ENCODE data around the gene ABTB1.
A peak's percentile ranks its signal among the peaks of the same experiment; 100 is the strongest.

ABTB1 gene

GRCh38 chr3:127672429-127673190, at the start of gene ABTB1:
Gene ABTB1 (plus strand): TSS chr3:127672952. CDS start chr3:127673026, 74 bp downstream.
- peak; percentile 60 to 73 for DNase-seq

GRCh38 chr3:127624063-127624462, 48.7 kb upstream of the ABTB1 start:
- DNase-seq = no peak

DNA sequence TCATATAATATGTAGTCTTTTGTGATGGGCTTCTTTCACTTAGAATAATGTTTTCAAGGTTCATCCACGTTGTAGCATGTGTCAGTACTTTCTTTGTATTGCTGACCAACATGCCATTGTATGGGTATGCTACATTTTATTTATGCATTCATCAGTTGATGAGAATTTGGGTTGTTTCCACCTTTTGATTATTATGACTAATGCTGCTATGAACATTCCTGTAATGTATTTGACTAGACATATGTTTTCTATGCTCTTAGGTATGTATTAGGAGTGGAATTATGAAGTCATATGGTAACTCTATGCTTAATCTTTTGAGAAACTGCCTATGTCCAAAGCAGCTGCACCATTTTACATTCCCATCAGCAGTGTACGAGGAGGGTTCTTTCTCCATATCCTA, 46.9 kb upstream of the ABTB1 start:
- no peak for DNase-seq

- DNase-seq = no peak
Measured at GRCh38 chr3:127628426-127628787, 44.3 kb upstream of the ABTB1 start.

- DNase-seq = no peak
Measured at GRCh38 chr3:127628788-127629466, 43.8 kb upstream of the ABTB1 start, which contains the start of gene PODXL2. Gene PODXL2 (plus strand): TSS chr3:127629185. CDS start chr3:127629220, 35 bp downstream.

- no peak for DNase-seq
Measured at GRCh38 chr3:127629467-127630403, 43.0 kb upstream of the ABTB1 start.

- no peak for DNase-seq
Measured at GRCh38 chr3:127630811-127631714, 41.7 kb upstream of the ABTB1 start.

- no peak for DNase-seq
Measured at GRCh38 chr3:127632035-127632820, 40.5 kb upstream of the ABTB1 start.

- no peak for DNase-seq
Measured at GRCh38 chr3:127634653-127635052, 38.1 kb upstream of the ABTB1 start.

DNA sequence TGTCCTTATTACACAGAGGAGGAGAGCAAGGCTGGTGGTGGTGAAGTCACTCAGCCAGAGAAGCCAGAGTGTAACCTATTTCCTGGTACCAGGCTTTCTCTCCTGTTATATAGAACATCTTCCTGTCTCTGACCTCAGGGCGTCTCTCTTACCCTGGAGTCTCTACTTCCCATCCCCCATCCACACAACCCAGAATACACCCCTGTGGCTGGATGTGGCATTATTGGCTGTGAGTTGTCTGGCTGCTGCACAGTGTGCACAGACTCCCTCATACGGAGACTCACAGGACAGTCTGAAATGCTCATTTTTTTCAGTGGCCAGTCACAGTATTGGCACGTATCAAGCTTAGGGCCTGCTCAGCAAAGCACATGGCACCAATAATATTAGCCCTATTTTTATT, 35.2 kb upstream of the ABTB1 start:
- no peak for DNase-seq

GRCh38 chr3:127637971-127638370, 34.8 kb upstream of the ABTB1 start:
- no peak for DNase-seq

- no peak for DNase-seq
Measured at GRCh38 chr3:127639173-127640041, 33.3 kb upstream of the ABTB1 start.

DNA sequence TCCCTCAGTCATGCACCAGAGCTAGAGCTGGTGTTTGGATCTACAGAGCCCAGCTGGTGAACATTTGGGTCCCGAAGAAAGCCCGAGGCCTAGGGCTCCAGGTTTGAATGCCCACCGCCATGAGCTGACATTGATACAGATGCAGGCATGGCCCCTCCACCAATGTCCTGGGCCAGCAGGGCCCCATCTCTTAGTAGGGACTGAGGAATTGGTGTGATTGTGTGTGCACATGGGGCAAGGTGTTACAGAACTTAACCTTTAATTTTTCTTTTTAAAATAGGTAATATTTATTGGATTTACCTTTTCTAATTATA, 32.8 kb upstream of the ABTB1 start:
- no peak for DNase-seq

GRCh38 chr3:127644641-127645370, 27.9 kb upstream of the ABTB1 start:
- DNase-seq = no peak

- no peak for DNase-seq
Measured at GRCh38 chr3:127645371-127646015, 27.3 kb upstream of the ABTB1 start.

DNA sequence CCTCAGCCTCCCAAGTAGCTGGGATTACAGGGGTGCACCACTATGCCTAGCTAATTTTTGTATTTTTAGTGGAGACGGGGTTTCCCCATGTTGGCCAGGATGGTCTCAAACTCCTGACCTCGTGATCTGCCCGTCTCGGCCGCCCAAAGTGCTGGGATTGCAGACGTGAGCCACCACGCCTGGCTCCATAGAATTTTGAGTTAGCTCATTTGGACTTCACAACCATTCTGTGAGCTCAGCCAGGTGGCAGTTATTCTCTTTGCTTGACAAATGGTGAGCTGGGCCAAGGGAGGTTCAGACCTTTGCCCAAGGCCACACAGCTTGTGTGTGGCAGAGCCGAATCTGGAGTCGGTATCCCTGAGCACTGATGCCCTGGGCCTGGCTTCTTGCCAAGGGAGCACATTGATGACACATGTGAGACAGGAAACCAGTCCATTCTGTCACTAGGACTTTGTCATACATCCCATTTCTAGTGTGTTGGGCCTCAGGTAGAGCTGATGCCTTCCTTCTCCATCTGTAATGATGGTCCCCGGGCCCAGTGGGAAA, 26.2 kb upstream of the ABTB1 start:
- no peak for DNase-seq

- DNase-seq = no peak
Measured at GRCh38 chr3:127647166-127647844, 25.4 kb upstream of the ABTB1 start.

DNA sequence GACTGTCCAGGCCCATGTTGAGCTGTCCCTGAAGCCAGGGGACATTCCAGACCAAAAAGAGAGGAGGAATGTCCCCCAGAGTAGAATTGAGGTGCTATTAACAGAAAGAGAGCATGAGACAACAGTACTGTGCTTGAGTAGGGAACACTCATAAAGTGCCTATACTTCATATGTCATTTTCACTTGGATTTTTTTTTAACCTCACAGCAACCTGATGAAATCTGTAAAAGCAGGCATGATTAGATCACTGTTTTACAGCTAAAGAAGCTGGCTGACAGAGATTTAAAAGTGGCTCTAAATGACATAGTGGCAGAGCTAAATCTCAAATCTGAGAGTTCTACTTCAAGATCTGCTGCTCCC, 24.9 kb upstream of the ABTB1 start:
- DNase-seq = no peak

Data from SW 1271 (cell line).